Measurements from ENCODE around the gene ITPKC.
"Not testable (repeated sequence)": the region's sequence is repeated elsewhere in the genome, so short reads cannot be mapped to it uniquely, and the experiment has no call there.

Gene ITPKC

DNA sequence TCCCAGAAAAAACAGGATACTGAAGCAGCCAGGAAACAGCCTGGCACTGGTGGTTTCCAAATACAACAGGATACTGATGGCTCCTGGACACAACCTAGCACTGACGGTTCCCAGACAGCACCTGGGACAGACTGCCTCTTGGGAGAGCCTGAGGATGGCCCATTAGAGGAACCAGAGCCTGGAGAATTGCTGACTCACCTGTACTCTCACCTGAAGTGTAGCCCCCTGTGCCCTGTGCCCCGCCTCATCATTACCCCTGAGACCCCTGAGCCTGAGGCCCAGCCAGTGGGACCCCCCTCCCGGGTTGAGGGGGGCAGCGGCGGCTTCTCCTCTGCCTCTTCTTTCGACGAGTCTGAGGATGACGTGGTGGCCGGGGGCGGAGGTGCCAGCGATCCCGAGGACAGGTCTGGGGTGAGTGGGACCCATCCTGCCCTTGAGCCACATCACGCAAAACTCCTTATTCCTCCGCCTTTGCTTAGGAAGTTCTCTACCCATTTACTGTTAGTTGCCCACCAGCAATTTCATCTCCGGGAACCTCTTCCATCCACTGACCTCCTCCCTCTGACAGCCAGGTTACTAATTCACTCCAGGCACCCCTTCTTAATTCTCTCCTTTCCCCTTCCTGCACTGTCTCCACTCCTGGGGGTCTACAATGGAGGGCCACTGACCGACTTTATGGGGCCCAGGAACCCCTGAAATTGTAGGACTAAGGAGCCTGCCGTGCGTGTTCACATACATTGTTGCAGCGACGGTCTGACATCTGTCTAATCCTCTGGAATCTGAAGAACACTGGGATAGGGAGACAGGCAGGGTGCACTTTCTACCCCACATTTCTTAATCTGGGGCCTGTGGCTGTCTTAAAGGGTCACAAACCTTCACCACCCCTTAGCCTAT lies 1.2 kb downstream of the ITPKC start:
- no peak for DNase-seq

- DNase-seq: no peak
Measured at GRCh38 chr19:40718774-40719391, 2.0 kb downstream of the ITPKC start.

DNA sequence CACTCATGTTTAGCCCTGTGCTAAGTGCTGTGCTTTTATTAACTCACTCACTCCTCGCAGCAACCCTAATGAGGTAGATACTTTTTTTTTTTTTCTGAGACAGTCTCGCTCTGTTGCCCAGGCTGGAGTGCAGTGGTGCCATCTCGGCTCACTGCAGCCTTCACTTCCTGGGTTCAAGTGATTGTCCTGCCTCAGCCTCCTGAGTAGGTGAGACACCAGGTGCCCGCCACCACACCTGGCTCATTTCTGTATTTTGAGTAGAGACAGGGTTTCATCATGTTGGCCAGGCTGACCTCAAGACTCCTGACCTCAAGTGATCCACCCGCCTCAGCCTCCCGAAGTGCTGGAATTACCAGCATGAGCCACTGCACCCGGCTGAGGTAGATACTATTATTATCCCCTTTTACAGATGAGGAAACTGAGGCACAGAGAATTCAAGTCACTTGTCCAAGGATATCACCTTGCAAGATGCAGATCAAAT lies 2.5 kb downstream of the ITPKC start:
- no peak for DNase-seq

DNA sequence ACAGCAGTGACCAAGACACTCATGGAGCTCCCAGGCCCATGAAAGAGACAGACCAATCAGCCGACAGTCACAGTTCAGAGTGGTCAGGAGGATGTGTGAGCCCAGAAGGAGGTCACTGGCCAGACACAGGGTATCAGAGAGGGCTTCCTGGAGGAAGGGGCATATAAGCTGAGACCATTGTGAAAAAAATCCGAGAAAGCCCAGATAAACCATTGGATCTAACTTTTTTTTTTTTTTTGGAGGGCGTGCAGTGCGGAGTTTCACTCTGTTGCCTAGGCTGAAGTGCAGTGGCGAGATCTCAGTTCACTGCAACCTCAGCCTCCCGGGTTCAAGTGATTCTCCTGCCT lies 4.2 kb downstream of the ITPKC start:
- DNase-seq: no peak

- no peak for DNase-seq
Measured at GRCh38 chr19:40721936-40722661, 5.2 kb downstream of the ITPKC start.

- DNase-seq: no peak
Measured at GRCh38 chr19:40723661-40724254, 6.8 kb downstream of the ITPKC start.

- no peak for DNase-seq
Measured at GRCh38 chr19:40724315-40724714, 7.4 kb downstream of the ITPKC start.

DNA sequence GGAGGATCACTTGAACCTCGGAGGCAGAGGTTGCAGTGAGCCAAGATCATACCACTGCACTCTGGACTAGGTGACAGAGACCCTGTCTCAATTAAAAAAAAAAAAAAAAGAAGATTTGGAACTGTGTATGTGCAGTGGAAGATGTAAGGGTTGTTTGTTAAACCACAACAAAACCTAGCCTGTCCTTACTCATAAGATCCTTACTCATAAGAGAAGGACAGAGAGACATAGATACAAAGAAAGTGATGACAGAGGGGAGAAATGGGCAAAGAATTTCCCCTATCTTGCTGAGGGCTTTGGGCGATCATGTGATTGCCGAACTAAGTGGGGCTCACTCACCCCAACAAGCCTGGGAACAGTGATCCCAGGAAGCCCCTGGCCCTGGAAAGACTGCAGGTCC lies 7.9 kb downstream of the ITPKC start:
- DNase-seq: no peak

- DNase-seq: no peak
Measured at GRCh38 chr19:40726279-40726678, 9.4 kb downstream of the ITPKC start.

DNA sequence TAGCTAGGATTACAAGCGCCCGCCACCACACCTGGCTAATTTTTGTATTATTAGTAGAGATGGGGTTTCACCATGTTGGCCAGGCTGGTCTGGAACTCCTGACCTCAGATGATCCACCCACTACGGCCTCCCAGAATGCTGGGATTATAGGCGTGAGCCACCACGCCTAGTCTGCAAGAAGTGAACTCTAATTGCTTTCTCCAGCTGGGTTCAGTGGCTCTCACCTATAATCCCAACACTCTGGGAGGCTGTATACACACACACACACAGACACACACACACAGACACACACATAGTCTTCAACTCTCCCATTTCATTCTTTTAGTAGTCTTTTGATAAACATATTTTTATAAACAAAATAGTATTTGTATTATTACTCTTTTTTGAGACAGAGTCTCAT lies 13.2 kb downstream of the ITPKC start:
- DNase-seq: not testable (repeated sequence)

DNA sequence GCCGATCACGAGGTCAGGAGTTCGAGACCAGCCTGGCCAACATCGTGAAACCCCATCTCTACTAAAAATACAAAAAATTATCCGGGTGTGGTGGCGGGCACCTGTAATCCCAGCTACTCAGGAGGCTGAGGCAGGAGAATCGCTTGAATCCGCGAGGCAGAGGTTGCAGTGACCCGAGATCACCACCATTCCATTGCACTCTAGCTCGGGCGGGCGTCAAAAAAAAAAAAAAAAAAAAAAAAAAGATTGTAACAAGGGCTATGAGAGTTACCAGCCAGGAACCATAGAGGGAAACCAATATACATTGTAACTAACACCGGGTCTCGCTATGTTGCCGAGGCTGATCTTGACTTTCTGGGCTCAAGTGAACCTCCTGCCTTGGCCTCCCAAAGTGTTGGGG lies 15.4 kb downstream of the ITPKC start:
- not testable (repeated sequence) for DNase-seq

DNA sequence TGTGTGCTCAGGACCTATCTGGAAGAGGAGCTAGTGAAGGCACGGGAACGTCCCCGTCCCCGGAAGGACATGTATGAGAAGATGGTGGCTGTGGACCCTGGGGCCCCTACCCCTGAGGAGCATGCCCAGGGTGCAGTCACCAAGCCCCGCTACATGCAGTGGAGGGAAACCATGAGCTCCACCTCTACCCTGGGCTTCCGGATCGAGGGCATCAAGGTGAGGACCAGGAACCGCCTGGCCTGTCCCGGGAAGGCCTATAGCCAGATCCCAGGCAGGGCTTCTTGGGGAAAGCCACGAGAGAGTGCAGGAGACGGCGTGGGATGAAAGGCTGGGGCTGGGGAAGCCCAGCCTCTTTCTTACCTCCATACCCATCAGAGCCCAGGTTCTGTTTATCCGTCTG lies 16.2 kb downstream of the ITPKC start:
- no peak for DNase-seq

DNA sequence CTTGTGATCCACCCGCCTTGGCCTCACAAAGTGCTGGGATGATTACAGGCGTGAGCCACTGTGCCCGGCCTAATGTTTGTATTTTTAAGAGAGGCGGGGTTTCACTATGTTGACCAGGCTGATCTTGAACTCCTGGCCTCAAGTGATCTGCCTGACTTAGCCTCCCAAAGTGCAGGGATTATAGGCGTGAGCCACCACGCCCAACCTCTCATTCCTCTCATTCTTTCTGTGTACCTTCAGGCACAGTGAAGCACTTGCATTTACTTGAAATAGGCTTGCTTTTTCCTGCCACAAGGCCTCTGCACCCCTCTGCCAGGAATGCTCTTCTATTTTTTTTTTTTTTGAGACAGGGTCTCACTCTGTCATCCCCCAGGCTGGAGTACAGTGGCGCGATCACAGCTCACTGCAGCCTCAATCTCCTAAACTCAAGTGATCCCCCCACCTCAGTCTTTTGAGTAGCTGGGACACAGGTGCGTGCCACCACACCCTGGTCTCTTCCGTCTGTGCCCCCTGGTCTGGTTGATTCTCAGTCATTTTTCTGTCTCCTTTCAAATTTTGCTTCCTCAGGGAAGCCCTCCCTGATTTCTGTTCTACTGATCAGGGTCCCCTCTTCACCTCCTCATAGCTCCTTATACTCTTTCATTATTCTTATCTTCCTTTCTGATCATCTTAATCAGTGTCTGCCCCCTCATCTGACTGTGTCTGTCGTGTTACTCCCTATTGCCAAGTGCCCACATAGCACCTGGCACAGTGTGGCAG lies 18.3 kb downstream of the ITPKC start:
- DNase-seq: no peak

GRCh38 chr19:40736661-40737060 lies 19.7 kb downstream of the ITPKC start:
- DNase-seq: no peak

GRCh38 chr19:40737102-40737644 lies 20.3 kb downstream of the ITPKC start:
- DNase-seq: no peak

DNA sequence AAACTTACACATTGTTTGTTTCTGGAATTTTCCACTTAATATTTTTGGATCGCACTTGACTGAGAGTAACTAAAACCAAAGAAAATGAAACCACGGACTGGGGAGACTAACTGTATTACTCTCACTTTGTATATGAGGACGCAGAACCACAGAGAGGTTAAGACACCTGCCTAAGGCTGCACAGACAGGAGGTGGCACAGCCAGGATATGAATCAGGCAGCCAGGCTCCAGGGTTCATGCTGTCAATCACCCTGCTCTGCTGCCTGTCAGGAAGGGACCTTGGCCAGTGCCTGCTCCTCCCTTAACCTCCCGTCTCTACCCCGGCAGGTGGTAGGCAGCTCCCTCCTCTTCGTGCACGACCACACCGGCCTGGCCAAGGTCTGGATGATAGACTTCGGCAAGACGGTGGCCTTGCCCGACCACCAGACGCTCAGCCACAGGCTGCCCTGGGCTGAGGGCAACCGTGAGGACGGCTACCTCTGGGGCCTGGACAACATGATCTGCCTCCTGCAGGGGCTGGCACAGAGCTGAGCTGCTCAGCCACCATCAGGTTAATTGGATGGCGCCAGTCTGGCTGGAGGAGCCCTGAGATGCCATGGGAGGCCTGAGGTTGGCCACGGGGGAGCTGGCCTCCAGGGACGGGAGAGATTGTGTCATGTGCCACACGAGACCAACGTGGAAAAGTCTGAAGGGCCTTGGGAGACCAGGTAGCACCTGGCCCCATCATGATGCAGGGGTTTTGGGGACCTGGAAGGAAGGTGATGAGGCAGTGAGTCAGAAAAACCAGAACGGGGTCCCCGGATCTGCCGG lies 22.3 kb downstream of the ITPKC start:
- DNase-seq: no peak

- no peak for DNase-seq
Measured at GRCh38 chr19:40739871-40740703, 23.2 kb downstream of the ITPKC start.

- DNase-seq: no peak
Measured at GRCh38 chr19:40740747-40741146, 23.8 kb downstream of the ITPKC start.

DNA sequence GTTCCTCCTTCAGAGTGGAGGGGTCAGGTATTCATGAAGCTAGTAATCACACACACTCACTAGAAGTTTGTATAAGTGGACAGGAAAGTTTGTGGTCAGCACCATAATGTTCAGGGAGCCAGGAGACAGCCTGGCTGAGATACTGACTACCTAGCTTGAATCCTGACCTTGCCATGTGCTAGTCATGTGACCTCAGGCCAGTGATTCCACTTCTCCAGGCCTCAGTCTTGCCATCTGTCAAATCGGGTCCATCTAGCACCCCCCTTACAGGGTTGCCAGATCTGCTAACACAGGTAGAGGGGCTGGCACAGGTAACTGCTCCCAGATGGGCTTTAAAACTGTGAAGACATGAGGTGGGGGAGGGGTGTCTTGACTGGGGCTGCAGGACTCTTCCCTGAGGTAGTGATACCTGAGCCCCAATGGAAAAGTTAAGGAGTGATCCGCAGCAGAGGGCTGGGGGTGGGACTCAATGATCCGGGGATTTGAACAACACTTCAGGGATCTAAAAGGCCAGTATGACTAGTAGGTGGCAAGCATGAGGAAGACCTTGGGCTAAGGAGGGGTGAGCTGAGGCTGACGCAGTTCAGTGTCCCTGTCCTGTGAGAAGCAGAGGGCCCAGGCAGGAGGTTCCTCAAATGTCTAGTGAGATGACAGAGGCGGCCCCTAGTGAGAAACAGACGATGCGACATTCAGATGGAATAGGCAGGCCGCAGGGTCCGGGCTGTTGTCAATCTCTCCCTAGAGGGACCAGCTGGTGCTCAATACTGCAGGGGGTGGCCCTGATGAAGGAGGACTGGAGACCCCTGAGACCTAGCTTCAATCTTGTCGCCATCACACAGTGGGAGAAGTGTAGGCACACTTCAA lies 24.8 kb downstream of the ITPKC start:
- no peak for DNase-seq
